ENCODE measurements around the gene RBP2.
"Not testable (repeated sequence)": the region's sequence is repeated elsewhere in the genome, so short reads cannot be mapped to it uniquely, and the experiment has no call there.

The RBP2 gene

DNA sequence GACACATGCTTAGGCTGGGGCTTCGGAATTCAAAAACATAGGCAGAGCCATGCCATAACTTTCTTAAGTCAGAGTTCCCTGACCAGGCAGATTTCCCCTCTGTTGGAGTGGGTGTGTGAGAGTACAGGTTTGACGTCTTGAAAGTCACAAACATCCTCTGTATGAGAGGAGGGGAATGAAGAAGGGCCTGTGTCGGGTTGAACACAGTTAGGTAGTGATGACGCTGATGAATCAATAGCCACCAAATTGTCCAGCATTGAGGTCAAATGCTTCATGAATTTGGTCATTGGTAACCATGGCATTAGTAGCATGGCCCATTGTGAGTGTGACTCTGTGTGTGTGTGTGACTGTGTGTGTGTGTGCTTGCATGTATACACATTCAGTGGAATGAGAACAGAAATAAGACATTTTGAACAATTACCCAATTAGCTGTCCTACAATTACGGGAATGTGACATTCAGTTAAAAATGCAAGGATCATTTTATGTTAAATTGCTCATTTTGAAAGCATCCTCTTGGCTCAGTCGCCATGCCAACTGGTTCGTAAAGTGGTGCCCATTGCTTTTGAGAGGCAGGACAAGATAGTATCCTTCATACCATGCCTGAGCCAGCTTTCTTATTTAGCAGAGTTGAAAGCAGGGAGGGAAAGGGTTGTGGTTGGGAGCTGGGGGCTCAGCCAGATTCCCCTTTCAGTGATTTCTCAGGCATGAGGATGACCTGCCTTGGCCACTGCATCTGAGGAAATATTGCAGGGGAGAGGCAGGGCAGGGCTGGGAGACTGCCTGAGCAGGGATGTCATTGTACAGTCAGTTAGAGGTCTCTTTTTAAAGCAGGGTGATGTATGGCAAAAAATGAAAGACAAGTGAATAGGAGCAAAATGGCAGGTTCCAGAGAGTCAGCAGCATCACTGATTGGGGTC lies 35.4 kb downstream of the RBP2 start:
- H3K27me3 Mint-ChIP-seq, result no peaks in the 10 kb centered on the region
- no peak for ATAC-seq

GRCh38 chr3:139439278-139439677 lies 37.0 kb downstream of the RBP2 start:
- no peak overlapping the region for H3K4me3 Mint-ChIP-seq
- no peaks in the 10 kb centered on the region for H3K9me3 Mint-ChIP-seq
- H3K27me3 Mint-ChIP-seq, result no peaks in the 10 kb centered on the region
- H3K4me1 Mint-ChIP-seq, result no peaks in the 10 kb centered on the region
- no peak for ATAC-seq
- H3K27ac Mint-ChIP-seq, result no peak overlapping the region
- peaks cover 6% of the 10 kb centered on the region for H3K36me3 Mint-ChIP-seq

More for the DNA sequence above, 35.4 kb downstream of the RBP2 start:
- Mint-ChIP-seq H3K27ac (no peak overlapping the region), H3K36me3 (peaks cover 6% of the 10 kb centered on the region), H3K4me1 (no peaks in the 10 kb centered on the region), H3K9me3 (no peaks in the 10 kb centered on the region), H3K4me3 (no peak overlapping the region)

DNA sequence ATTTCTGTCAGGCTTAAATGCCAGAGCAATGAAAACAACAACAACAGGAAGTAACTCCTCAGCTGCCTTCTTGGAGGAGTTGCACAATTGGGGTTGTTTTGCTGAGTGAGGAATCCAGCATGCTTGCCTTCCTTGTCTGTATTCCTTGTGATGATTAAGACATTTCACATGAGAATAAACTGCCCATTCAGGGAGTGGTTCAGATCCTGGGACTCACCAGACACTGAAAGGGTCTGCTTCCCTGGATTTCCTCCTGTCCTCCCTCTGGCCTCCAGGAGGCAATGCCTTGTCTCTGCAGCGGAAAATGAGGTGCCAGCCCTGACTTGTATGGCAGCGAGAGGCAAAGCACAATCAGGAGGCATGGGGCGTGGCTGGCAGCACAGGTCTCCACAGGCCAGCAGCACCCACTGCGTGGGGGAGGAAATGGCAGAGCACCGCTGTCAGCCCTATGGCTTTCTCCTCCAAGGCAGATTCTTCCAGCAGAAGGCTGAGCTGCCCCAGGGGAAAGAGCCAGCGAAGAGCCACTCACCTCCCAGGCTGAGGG lies 41.5 kb downstream of the RBP2 start:
- no peaks in the 10 kb centered on the region for H3K4me1 Mint-ChIP-seq
- H3K4me3 Mint-ChIP-seq, result no peak overlapping the region
- no peaks in the 10 kb centered on the region for H3K9me3 Mint-ChIP-seq
- H3K27ac Mint-ChIP-seq, result no peak overlapping the region
- H3K36me3 Mint-ChIP-seq, result peaks cover 32% of the 10 kb centered on the region
- no peaks in the 10 kb centered on the region for H3K27me3 Mint-ChIP-seq
- ATAC-seq, result no peak

GRCh38 chr3:139434228-139434627 lies 42.1 kb downstream of the RBP2 start:
- Mint-ChIP-seq H3K27ac (no peak overlapping the region), H3K36me3 (peaks cover 32% of the 10 kb centered on the region), H3K27me3 (no peaks in the 10 kb centered on the region), H3K4me3 (no peak overlapping the region), H3K9me3 (no peaks in the 10 kb centered on the region), H3K4me1 (no peaks in the 10 kb centered on the region)
- no peak for ATAC-seq

DNA sequence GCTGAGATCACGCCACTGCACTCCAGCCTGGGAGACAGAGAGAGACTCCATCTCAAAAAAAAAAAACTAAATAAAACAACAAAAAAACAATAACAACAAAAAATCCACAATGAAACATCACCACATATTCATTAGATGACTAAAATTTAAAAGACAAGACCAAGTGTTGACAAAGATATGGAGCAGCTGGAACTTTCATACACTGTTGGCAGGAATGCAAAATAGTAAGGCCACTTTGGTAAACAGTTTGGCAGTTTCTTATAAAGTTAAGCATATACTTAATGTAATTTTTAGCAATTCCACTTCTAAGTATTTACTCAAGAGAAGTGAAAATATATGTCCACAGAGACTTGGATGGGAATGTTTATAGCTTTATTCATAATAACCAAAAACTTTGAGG lies 43.2 kb downstream of the RBP2 start:
- H3K4me1 Mint-ChIP-seq, result no peaks in the 10 kb centered on the region
- H3K27me3 Mint-ChIP-seq, result no peaks in the 10 kb centered on the region
- no peak overlapping the region for H3K4me3 Mint-ChIP-seq
- H3K36me3 Mint-ChIP-seq, result peaks cover 32% of the 10 kb centered on the region
- no peak overlapping the region for H3K27ac Mint-ChIP-seq
- ATAC-seq, result no peak
- no peaks in the 10 kb centered on the region for H3K9me3 Mint-ChIP-seq

DNA sequence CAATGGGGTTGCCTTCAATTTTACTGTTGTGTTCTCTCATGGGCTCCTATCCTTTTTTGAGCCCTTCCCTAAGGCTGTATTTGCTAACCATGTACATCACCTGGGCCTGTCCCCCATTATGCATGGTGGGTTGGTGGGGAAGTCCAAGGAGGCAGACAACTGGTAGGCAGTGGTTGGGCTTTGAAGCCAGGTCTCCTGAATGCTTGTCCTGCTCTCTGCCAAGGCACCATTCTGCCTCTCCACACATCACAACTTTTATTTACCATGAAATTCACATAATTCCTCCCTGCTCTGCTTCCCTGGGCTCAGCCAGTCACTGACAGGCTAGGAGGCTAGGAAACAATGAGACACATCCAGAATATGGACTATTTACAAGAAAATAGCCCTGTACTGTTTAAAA lies 45.8 kb downstream of the RBP2 start:
- no peak overlapping the region for H3K4me3 Mint-ChIP-seq
- ATAC-seq, result no peak
- peaks cover 25% of the 10 kb centered on the region for H3K36me3 Mint-ChIP-seq

GRCh38 chr3:139427283-139428060 lies 48.8 kb downstream of the RBP2 start:
- no peak for ATAC-seq
- Mint-ChIP-seq H3K36me3 (peaks cover 29% of the 10 kb centered on the region), H3K9me3 (no peaks in the 10 kb centered on the region), H3K4me1 (peaks cover 6% of the 10 kb centered on the region), H3K4me3 (no peak overlapping the region), H3K27ac (no peak overlapping the region), H3K27me3 (no peaks in the 10 kb centered on the region)

More for the DNA sequence above, 45.8 kb downstream of the RBP2 start:
- no peaks in the 10 kb centered on the region for H3K9me3 Mint-ChIP-seq
- H3K27me3 Mint-ChIP-seq, result no peaks in the 10 kb centered on the region
- peaks cover 6% of the 10 kb centered on the region for H3K4me1 Mint-ChIP-seq
- H3K27ac Mint-ChIP-seq, result no peak overlapping the region

- ATAC-seq, result no peak
- Mint-ChIP-seq H3K27me3 (no peaks in the 10 kb centered on the region), H3K4me3 (no peak overlapping the region), H3K9me3 (no peaks in the 10 kb centered on the region), H3K36me3 (peaks cover 31% of the 10 kb centered on the region), H3K4me1 (peaks cover 6% of the 10 kb centered on the region), H3K27ac (no peak overlapping the region)
These were observed 50.4 kb downstream of the RBP2 start for GRCh38 chr3:139425745-139426400.

- Mint-ChIP-seq H3K4me3 (no peak overlapping the region), H3K9me3 (no peaks in the 10 kb centered on the region), H3K27ac (no peak overlapping the region), H3K27me3 (no peaks in the 10 kb centered on the region), H3K36me3 (peaks cover 31% of the 10 kb centered on the region), H3K4me1 (peaks cover 6% of the 10 kb centered on the region)
- ATAC-seq, result no peak
These were observed 53.1 kb downstream of the RBP2 start for GRCh38 chr3:139423232-139423631.

DNA sequence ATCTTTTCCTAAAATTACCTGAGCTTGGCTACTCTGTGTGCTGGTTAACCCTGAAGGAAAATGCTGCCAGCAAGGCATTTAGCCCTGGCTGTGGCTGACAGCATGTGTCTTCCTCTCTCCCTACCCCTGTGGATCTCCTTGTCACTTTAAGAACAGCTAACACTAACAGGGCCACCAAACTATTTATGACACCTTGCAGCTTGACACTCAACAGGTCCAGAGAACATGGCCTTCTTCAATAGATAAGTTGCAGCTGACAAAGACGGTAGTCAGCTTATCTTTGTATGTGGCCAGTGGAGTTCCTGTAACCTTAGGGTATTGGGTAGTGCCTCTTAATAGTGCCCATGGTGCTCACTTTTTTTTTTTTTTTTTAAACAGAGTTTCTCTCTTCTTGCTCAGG lies 54.9 kb downstream of the RBP2 start:
- peaks cover 3% of the 10 kb centered on the region for H3K9me3 Mint-ChIP-seq
- H3K36me3 Mint-ChIP-seq, result peaks cover 48% of the 10 kb centered on the region
- H3K4me3 Mint-ChIP-seq, result no peak overlapping the region
- no peaks in the 10 kb centered on the region for H3K4me1 Mint-ChIP-seq
- no peak for ATAC-seq
- no peak overlapping the region for H3K27ac Mint-ChIP-seq
- no peaks in the 10 kb centered on the region for H3K27me3 Mint-ChIP-seq

DNA sequence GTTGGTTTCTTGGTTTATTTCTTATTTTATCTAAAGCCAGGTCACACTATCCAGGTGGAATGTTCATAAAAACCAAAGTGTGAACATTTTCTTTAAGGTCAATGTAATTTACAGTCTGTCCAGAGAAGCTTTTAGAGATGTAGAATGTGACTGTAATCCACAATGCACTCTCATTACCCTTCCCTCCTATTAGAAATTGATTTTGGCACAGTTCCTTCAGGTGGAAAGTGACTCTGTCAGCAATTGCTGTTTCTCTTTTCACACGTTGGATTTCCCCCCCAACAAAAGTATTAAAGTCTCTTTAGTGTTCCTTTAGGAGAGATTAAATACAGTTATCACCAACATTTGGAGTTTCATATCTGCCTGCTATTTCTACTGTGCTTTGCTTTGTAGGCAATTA lies 55.3 kb downstream of the RBP2 start:
- no peak overlapping the region for H3K4me3 Mint-ChIP-seq
- ATAC-seq, result no peak

DNA sequence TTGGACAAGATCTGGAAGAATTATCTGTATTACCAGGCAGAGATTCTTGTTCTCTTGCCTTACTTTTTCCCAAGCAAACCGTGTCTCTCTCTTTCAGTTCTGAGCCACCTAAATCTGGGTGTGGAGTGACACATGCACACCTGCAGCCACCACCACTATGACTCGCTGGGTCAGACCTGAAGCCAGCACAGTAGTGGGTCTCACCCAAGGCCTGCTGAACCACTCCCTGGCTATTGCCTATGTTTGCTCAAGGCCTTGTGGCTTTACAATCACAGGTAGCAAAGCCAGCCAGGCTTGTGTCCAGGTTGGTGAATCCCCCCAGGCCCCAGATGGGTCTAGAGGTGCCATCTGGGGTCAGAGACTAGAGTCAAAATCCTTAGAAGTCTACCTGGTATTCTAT lies 58.2 kb downstream of the RBP2 start:
- peaks cover 8% of the 10 kb centered on the region for H3K4me1 Mint-ChIP-seq

More for the DNA sequence above, 55.3 kb downstream of the RBP2 start:
- peaks cover 52% of the 10 kb centered on the region for H3K36me3 Mint-ChIP-seq
- H3K4me1 Mint-ChIP-seq, result no peaks in the 10 kb centered on the region
- no peaks in the 10 kb centered on the region for H3K27me3 Mint-ChIP-seq
- H3K9me3 Mint-ChIP-seq, result peaks cover 7% of the 10 kb centered on the region
- no peak overlapping the region for H3K27ac Mint-ChIP-seq

DNA sequence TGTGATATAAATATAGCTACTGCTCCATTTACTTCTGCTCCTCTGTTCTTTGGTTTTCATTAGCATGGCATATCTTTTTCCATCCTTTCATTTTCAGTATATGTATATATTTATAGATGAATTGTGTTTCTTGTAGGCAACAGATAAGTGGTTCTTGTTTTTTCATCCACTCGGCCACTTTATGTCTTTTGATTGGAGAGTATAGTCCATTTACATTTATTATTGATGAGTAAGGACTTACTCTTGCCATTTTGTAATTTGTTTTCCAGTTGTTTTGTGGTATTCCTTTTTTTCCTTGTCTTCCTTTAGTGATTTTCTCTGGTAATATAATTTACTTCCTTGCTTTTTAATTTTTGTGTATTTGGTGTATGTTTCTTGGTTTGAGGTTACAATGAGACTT lies 60.0 kb downstream of the RBP2 start:
- Mint-ChIP-seq H3K4me1 (peaks cover 8% of the 10 kb centered on the region), H3K27ac (no peak overlapping the region), H3K27me3 (no peaks in the 10 kb centered on the region), H3K36me3 (peaks cover 62% of the 10 kb centered on the region), H3K4me3 (no peak overlapping the region), H3K9me3 (peaks cover 39% of the 10 kb centered on the region)
- ATAC-seq, result no peak

More for the DNA sequence above, 58.2 kb downstream of the RBP2 start:
- peaks cover 28% of the 10 kb centered on the region for H3K9me3 Mint-ChIP-seq
- no peak for ATAC-seq
- peaks cover 62% of the 10 kb centered on the region for H3K36me3 Mint-ChIP-seq
- no peaks in the 10 kb centered on the region for H3K27me3 Mint-ChIP-seq
- H3K27ac Mint-ChIP-seq, result no peak overlapping the region
- H3K4me3 Mint-ChIP-seq, result no peak overlapping the region

GRCh38 chr3:139414608-139415224 lies 61.6 kb downstream of the RBP2 start:
- Mint-ChIP-seq H3K4me3 (no peak overlapping the region), H3K27ac (no peak overlapping the region), H3K4me1 (peaks cover 8% of the 10 kb centered on the region), H3K36me3 (peaks cover 61% of the 10 kb centered on the region), H3K9me3 (peaks cover 44% of the 10 kb centered on the region), H3K27me3 (no peaks in the 10 kb centered on the region)
- no peak for ATAC-seq

DNA sequence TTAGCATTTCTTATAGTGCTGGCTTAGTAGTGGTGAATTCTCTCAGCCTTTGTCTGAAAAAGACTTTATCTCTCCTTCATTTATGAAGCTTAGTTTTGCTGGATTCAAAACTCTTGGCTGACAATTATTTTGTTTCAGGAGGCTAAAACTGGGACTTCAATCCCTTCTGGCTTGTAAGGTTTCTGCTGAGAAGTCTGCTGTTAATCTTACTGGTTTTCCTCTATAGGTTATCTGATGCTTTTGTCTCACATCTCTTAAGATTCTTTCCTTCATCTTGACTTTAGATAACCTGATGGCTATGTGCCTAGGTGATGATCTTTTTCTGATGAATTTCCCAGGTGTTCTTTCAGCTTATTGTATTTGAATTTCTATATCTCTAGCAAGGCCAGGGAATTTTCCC lies 63.4 kb downstream of the RBP2 start:
- not testable (repeated sequence) for H3K4me3 Mint-ChIP-seq, H3K27ac Mint-ChIP-seq, ATAC-seq, H3K27me3 Mint-ChIP-seq, H3K4me1 Mint-ChIP-seq
- H3K9me3 Mint-ChIP-seq, result peaks cover 53% of the 10 kb centered on the region
- peaks cover 58% of the 10 kb centered on the region for H3K36me3 Mint-ChIP-seq
